Stromal cell of bone marrow (primary cell): Measurements from ENCODE around the gene SLC26A4.
A peak's percentile ranks its signal among the peaks of the same experiment; 100 is the strongest.

Source experiments
- DNase-seq: peaks from one replicate; pipeline ENCODE4 v3.0.0-alpha.2; 2012; ENCODE audit warnings: low read depth

SLC26A4 gene

GRCh38 chr7:107696330-107696946 lies 35.8 kb downstream of the SLC26A4 start:
- DNase-seq = no peak

- DNase-seq = no peak
Observed at GRCh38 chr7:107697321-107698049, 36.9 kb downstream of the SLC26A4 start.

DNA sequence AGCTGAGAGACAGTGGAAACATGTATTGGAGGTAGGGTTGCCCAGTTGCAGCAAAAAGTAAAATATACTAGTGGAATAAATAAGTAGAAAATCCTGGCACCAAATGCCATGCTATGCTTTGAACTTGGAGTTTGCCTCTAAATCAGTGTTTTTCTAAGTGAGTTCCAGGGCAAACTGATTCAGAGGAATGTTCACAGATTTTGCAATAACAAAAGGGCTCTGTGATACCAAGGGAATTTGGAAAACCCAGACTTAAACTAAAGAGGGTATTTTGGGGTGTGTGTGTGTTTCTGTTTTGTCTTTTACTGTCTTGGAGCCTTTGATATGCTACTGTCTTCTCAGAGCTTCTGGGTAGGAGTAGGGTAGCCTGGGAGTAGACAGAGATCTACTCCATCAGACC lies 39.9 kb downstream of the SLC26A4 start:
- no peak for DNase-seq

- no peak for DNase-seq
Observed at GRCh38 chr7:107701191-107701590, 40.6 kb downstream of the SLC26A4 start.

DNA sequence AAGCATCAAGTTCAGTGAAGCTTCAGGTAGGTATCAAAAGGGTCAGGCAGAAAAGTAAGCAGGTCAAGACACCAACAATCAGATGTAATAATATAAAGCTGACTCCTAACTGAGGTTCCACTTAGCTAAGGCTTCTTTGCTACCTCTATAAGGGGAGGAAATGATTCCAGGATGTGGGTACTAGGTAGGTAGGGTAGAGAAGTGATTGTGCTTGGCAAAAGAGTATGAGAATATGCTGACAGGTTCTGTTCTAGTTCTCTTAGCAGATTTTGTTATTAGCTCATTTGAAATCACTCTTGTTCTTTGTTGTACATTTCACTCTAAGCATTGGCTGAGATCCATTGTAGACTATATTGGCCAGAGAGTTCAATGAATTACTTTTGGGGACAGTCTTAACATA lies 42.6 kb downstream of the SLC26A4 start:
- no peak for DNase-seq

DNA sequence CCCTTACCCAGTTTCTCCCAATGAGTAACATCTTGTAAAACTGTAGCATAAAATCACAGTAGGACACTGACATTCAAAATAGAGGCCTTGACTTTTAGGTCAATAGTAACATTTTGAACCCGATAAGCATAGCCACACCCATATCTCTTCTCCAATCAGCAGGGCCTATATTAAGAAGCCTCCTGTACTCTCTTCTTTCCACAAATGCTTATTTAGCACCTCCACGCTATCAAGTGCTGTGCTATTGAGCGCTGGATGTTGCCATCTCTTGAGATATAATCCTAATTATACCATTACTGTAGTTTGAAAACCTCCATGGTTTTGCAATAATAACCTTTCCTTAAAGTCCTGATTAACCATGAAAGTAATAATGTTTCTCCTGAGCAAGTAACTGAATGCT lies 43.2 kb downstream of the SLC26A4 start:
- DNase-seq = no peak

GRCh38 chr7:107708956-107709355 lies 48.3 kb downstream of the SLC26A4 start:
- DNase-seq = no peak

- DNase-seq = no peak
Observed at GRCh38 chr7:107711301-107711700, 50.7 kb downstream of the SLC26A4 start.

GRCh38 chr7:107712025-107712424 lies 51.4 kb downstream of the SLC26A4 start:
- no peak for DNase-seq

- DNase-seq = no peak
Observed at GRCh38 chr7:107712896-107713295, 52.3 kb downstream of the SLC26A4 start.

DNA sequence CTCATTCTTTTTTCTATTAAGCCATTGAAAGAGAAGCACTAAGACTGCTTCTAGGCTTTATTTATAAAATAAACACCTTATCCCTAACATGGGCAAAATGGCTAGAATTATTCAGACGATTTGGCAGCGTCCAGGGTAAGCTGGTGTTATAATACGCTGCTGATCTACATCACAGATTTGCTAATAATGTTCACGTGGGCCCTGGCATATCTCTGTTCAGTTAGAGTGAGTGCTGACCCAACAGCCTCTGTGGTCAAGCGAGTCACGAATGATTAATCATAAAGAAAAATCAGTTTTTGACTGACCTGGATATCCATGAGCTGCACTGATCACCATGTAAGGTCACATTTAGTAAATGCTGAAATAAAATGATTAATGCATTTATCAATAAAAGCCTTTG lies 54.9 kb downstream of the SLC26A4 start:
- no peak for DNase-seq

DNA sequence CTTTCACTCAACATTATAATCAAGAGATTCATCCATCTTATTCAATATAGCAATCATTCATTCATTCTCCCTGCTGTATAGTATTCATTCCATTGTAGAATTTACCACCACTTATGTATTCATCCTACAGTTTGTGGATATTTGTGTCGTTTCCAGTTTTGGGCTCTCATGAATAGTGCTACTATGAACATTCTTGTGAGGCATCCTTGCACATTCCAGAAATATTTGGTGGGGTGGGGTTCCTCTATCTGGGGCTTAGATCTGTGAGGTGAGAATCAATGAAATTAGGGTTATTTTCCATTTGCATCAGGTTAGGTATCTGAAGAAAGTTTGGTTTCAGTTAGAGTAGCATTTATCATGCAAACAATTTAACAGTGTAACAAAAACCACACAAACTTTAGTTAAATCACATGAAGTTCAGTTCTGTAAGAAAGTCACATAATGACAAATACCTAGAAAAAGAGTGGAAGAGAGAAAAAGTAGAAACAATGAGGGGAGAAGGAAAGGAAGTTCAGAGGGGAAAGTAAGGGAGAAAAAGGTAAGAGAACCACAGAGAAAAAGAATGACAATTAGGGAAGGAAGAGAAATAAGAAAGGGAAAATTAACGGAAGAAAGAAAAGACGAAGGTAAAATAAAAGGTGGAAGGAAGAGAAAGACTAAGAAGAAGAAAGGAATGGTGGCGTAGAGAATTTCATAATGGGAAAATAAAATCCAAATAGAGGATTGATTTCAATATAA lies 58.0 kb downstream of the SLC26A4 start:
- DNase-seq = no peak

- no peak for DNase-seq
Observed at GRCh38 chr7:107721286-107721685, 60.7 kb downstream of the SLC26A4 start.

GRCh38 chr7:107723255-107723654 lies 62.6 kb downstream of the SLC26A4 start:
- DNase-seq = no peak

DNA sequence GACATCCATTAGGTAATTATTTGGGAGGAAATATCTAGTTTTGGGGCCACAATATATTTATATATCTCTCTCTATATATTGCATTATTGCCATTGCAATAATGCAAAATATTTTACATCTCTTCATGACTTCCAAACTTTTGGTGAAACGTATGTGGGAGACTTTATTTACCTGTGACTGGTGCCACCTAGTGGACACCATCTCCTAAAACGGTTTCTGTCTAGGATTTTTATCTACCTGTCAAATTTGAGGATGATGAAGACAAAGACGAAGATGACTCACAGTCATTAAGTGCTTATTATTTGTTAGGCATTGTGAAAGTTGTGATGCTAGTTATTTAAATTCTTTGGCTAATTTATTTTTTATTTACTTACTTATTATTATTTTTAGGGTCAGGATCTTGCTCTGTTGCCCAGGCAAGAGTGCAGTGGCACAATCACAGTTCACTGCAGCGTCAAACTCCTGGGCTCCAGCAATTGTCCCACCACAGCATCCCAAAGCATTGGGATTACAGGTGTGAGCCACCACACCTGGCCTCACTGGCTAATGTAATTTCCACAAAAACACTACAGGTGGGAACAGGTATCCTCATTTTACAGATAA lies 64.6 kb downstream of the SLC26A4 start:
- DNase-seq = peak; percentile 33

GRCh38 chr7:107726356-107727130 lies 65.9 kb downstream of the SLC26A4 start:
- no peak for DNase-seq

DNA sequence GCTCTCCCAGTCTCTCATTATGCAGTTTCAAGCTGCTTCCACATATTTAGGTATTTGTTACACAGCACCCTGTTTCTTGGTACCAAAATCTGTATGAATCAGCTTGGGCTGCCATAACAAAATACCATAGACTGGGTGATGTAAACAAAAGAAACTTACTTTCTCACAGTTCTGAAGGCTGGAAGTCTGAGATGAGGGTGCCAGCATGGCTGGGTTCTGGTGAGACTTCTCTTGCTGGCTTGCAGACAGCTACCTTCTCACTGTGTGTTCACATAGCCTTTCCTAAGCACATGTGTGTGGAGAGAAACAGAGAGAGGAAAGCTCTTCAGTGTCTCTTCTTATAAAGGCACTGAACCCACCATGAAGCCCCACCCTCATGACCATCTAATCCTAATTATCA lies 67.6 kb downstream of the SLC26A4 start:
- DNase-seq = no peak

- DNase-seq = no peak
Observed at GRCh38 chr7:107742678-107743566, 82.3 kb downstream of the SLC26A4 start.

DNA sequence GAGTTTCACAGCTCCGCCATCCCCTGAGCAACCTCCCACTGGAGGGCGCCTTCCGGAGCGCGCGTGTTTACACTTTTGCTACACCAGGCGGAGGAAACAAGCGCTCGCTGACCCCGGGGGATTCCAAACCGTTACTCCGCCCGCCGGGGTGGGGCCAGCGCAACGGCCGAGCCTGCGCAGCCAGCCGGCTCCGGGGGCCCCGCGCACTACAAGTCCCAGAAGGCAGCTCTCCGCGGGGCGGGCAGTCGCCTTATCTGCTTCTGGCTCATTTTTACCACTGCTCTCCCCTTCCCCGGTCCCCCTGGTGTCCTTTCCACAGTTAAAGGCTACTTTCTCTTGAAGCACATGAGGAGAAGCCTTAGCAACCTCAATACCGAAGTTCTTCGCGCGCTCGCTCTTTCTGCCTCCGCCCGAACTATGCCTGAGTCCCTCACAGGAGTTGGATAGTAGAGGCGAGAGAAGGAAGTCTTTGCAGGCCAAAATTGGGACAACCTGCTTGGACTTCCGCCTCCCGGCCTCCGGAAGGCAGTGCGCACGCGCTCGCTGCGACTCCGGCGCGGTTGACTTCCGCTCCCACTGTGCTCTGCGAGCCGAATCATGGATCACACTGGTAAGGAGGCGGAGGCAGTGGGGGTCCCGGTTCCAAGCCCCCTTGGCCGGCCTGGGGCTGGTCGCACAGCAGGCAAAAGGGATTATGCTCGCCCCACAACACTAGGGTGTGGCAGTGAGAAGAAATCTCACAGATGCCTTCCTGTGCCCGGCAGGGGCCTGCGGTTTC lies 83.1 kb downstream of the SLC26A4 start, which contains the start of gene CBLL1:
Gene CBLL1, plus strand, starts transcription at position 576 of the 778 bp plus-strand sequence. Its CDS starts 22 bp downstream, at position 598.
- DNase-seq = peak; percentile 94

GRCh38 chr7:107744345-107744750 lies 83.7 kb downstream of the SLC26A4 start:
- DNase-seq = no peak
